Stimulated activated CD4-positive, alpha-beta T cell treated with anti-CD3 and anti-CD28 coated beads, Interleukin-1b, Interleukin-23, amount 100 ng/mL, for 4 hours (primary cell): ENCODE measurements around the gene NCKAP5.

Source experiments
- DNase-seq, 2 donors: peaks; one replicate each; pipeline ENCODE4 v3.0.0-alpha.2; 2020; ENCODE audit warnings: low read depth in 2 of 2

NCKAP5 gene

GRCh38 chr2:133152801-133153200 is 415.5 kb downstream of the NCKAP5 start:
- no peak for DNase-seq

- no peak for DNase-seq
Observed at GRCh38 chr2:133148187-133148586, 420.1 kb downstream of the NCKAP5 start.

GRCh38 chr2:133146893-133147292 is 421.4 kb downstream of the NCKAP5 start:
- no peak for DNase-seq

DNA sequence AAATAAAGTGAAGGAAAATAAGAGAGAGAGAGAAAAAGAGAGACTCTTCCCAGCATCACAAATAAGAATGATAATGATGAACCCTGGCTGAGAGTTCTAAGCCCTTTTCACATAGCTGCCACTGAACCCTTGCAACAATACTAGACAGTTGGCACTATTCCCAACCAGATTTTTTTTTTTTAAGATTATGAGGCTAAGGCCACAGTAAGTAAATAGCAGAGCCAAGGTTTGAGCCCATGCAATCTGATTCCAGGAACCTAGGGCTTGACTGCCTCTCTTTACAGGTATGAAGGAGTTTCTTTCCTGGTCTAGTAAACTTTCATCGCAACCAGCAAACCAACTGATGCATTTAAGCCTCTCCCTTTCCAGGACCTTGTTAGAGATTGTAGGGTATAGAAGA is 424.6 kb downstream of the NCKAP5 start:
- DNase-seq, result no peak

DNA sequence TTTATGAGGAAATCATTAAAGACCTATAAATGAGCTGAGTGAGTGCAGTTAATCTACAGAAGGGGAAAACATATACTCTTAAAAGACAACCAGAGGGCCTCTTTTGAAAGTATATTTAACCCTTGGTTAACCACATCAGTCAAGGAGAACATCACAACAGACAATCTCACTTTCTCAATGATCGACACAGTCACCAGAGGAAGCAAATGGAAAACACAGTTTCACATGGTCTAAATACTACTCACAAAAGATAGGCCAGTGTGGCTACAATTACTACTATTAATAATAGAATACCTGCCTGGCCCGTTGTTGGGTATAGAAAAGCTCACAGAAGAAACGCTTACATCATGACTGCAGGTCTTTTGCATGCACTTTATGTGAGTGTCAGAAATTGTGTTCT is 426.2 kb downstream of the NCKAP5 start:
- no peak for DNase-seq

DNA sequence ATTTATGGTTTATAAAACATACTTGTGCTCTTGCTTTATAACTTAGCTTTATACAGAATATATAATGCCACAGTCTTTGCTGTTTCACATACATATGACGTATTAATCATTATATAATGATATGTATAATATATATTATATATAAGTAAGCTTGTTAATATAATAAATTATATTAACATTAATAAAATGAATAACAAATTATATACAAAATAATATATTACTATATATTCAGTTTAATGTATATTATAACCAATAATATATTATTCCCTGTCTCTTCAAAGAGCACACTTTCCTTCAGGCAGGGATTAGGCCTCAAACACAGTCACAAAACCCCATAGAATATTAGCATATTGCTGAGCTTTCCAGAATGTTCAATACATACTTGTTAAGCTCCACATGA is 427.6 kb downstream of the NCKAP5 start:
- no peak for DNase-seq

DNA sequence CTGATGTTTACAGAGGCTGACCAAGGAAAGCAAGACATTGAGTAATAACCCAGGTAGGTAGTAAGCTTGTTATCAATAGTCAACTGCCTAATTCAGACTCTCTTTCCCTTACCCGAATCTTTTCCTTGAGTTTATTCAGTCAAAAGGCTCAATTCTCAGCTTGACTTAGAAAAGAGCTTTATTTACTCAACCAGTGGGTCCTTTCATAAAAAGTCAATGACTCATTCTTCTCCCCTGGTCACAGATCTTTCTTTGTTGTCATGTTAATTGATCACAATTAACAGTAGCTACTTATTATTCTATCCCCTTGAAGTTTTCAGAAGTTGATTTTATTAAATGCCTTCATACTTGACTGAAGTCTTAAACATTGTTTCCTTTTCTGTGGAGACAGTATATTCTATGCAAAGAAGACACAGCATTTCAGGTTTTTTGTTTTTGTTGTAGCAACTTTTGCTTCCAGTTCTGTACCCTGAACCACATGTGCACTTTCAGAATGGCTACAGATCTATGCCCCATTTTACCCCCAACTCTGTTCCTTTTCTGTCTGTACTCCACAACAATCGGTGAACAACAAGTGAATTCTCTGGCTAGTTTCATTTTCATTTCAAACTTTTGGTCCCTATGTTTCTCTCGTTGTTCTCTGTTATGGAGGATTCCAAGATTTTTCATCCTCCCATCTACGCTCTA is 428.3 kb downstream of the NCKAP5 start:
- no peak for DNase-seq

GRCh38 chr2:133138693-133139092 is 429.6 kb downstream of the NCKAP5 start:
- DNase-seq, result no peak

GRCh38 chr2:133135035-133135654 is 433.1 kb downstream of the NCKAP5 start:
- DNase-seq, result no peak

- DNase-seq, result no peak
Observed at GRCh38 chr2:133130548-133131246, 437.6 kb downstream of the NCKAP5 start.

DNA sequence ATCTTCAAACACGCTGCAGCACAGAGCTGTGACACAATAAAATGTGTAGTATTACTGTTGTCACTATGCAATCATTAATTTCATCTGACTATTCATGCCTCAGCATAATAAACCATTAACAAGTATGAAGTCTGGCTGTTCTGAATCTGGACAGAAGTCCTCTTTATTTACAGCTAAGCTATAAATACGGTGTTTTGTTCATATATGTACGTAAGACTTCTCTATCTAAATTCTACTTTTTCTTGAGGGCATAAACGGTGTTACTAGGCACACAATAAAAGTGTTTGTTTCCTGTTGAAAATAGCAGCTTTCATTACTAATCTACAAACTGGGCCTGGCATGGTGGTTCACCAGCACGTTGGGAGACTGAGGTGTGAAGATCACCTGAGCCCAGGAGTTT is 443.8 kb downstream of the NCKAP5 start:
- DNase-seq, result no peak

DNA sequence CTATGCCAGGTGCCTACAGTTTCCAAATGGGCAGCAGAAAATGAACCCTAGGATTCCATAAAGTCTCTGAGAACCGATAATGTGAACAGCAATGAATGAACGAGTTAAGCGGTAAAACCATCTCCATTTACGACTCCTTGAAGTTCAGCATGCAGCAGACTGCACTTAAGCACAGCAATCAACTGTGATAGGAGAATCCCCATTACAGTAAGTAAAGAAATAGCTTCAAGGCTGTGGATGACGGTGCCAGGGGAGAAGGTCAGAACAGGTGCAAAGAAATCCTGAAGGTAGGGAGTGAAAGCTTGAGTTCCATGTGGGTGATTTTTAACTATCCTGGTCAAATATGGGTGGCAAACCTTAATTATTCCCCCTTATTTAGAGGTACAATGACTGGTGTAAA is 444.4 kb downstream of the NCKAP5 start:
- DNase-seq, result no peak

DNA sequence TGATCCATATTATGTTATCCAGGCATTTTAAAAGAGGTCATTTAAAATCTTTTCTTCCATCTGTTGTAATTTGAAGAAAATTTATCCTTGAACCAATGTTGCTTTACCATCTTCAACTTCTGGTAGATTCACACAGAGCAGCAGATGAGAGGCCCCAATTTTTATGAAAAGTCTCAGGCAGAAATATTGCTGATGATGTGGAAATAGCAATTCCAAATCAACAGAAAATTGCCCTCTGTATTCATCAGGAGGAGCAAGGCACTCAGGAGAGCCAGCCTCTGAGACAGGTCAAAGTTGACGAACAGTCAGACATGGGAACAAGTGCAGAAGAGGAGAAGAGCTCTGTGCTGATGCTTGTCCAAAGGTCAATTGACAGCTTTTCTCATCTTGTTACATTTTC is 444.9 kb downstream of the NCKAP5 start:
- no peak for DNase-seq

DNA sequence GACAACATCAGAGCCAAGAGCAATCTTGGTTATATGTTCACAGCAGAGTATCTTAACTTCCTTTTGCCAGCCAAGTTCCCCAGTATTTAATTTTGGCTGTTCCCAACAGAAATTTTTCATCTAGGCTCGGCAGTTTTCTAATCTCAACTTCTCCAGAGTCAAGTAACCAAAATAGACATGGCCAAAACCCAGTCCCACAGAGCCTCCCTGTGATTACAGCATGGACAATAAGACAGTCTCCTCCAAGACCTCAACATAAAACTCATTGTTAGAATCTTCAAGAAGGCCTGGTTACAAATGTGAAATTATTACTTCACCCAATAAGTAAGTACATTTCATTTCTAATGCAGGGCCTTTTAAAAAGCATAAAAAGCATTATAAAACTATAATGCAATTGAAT is 445.7 kb downstream of the NCKAP5 start:
- no peak for DNase-seq

DNA sequence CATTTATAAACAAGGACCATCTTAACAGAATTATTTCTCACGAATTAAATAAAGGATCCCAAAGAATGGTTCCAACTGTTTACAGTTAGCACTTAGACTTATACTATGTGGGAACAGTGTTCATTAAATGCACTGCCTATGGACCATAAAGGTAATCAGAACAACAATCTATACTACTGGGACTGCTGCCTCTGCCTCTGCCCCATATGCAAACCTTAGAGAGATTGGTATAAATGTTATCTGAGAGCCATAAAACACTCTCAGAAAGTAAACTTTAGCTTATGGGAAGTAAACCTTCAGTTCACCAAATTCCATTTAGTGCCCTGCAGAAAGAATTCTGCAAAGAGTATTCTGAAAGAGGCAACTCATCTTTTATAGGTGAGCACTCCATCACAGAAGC is 448.0 kb downstream of the NCKAP5 start:
- DNase-seq, result no peak

DNA sequence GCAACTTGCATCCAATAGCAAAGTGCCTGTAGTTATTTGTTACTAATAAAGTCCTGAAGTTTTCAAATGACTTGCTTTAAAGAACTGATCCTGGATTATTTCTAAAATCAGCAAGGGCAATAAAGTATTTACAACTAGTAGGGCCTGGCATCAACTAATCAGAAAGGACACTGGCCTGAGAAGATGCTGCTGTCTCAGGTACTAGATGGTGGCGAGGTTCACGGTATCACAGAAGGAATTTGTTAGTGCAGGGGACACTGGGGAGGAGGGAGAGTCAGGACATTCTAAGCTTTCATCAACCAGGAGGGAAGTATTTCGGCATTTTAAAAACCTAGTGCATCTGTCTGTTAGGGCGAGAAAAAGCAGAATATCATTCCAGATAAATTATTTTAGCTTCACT is 458.1 kb downstream of the NCKAP5 start:
- DNase-seq, result no peak

DNA sequence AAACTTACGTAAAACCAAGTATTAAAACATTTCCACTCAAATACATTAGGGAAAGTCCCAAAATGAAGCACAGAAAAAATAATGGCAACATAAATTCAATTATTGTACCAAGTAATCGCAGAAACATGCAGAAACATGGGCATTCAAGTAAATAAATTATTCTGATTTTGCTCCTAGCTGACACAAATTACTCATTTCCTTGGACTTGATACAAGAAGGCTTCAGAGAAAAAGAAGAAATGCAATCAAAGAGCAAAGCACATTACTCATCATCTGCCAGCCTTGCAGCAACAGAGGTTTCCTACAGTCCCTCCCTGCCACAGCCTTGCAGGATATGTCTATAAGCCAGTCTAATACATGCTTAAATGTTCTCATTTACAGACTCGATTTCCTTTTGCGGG is 458.5 kb downstream of the NCKAP5 start:
- DNase-seq, result no peak

- no peak for DNase-seq
Observed at GRCh38 chr2:133107058-133107815, 461.0 kb downstream of the NCKAP5 start.

DNA sequence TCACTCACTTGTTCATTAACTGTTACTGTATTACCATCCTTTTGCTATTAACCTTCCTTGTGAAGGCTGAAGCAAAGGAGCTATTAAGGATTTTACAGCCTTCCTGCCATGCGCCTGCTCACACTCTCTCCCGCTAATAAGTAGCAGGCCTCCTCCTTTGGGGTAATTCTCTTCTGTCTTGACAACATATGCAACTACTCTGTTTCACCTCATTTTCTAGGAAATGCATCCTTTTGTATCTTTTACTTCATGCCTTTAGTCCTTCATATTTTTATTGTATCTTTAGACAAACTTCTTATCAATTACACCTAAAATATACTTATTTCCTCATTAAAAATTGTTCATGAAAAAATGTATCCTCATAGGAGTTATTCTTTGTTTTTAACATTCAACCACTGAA is 463.4 kb downstream of the NCKAP5 start:
- no peak for DNase-seq

DNA sequence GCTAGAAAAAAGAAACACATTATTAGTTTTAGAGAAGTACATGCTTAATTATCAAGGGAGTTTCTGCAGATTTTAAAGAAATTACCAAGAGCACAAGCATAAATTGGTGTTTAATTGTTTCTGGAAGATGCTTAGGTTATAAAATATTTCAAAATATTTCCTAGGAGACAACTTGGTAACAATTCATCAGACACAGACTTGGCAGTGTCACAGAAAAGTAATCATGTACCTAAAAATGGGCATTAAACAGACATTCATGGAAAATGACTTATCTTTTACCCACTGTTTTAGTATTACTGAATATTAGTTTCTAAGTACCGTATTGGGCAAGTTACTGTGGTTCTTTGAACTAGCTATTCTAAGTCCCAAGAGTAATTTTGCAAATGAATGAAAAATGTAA is 469.5 kb downstream of the NCKAP5 start:
- no peak for DNase-seq

DNA sequence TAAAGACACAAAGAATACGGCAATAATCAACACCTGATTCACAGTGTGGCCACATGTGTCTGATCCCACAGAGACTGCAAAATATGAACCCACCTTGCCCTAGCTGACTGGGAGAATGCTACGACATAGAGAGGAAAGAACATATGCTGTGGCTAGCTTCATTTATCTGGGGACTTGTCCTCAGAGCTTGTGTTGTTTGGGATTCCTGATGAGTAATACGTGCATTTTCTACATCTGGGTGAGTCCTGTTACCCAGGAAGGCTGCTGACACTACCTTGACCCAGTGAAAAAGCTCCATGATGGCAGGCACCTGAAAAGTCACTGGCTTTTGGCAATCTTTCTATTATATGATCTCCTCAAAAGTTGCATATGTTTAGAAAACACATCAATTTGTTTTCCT is 470.6 kb downstream of the NCKAP5 start:
- no peak for DNase-seq

- no peak for DNase-seq
Observed at GRCh38 chr2:133092571-133092970, 475.7 kb downstream of the NCKAP5 start.

DNA sequence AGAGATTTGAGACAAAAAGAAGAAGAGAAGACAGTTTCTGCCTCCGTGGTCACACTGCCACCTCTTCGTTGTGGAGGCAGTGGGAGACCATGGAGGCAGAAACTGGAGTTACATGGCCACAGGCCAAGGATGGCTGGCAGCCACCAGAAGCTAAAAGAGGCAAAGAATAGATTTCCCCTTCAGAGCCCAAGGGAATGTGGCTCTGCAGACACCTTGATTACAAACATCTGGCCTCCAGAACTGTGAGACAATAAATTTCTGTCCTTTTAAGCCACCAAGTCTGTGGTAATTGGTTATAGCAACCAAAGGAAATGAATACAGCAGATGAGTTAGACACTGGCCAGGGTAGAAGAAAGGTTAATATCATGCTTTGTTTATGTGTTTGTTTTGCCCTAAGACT is 477.9 kb downstream of the NCKAP5 start:
- no peak for DNase-seq
